Endothelial cell of hepatic sinusoid (primary cell): ENCODE measurements around the gene DBX2.

Experiments used
- in situ Hi-C: cut with HindIII; loops from 2 replicates; pipeline ENCODE4 v1.10.0; 2017; ENCODE audit warnings: low sequenced_read_pairs

The DBX2 gene

GRCh38 chr12:45012749-45013148, 38.1 kb downstream of the DBX2 start:
- in situ Hi-C loops: no loop called here

GRCh38 chr12:45010059-45010458, 40.8 kb downstream of the DBX2 start:
- in situ Hi-C loops: no loop called here

- in situ Hi-C loops: no loop called here
These were observed 42.7 kb downstream of the DBX2 start for GRCh38 chr12:45008211-45008610.

- in situ Hi-C loops: no loop called here
These were observed 51.5 kb downstream of the DBX2 start for GRCh38 chr12:44999355-44999754.

- in situ Hi-C loops: no loop called here
These were observed 57.7 kb downstream of the DBX2 start for GRCh38 chr12:44993161-44993560.

- in situ Hi-C loops: loop anchor here (10.0 kb wide), 1 partner anchor 60 kb away; no protein-coding TSS in a partner anchor
These were observed 66.0 kb downstream of the DBX2 start for GRCh38 chr12:44984863-44985262.

GRCh38 chr12:44979918-44980317, 71.0 kb downstream of the DBX2 start:
- in situ Hi-C loops: loop anchor here (10.0 kb wide), 1 partner anchor 55 kb away; no protein-coding TSS in a partner anchor

- in situ Hi-C loops: no loop called here
These were observed 74.7 kb downstream of the DBX2 start for GRCh38 chr12:44976246-44976645.

- in situ Hi-C loops: no loop called here
These were observed 78.0 kb downstream of the DBX2 start for GRCh38 chr12:44972746-44973421.

- in situ Hi-C loops: no loop called here
These were observed 81.9 kb downstream of the DBX2 start for GRCh38 chr12:44968965-44969364.
